Activated T-cell treated with anti-CD3 and anti-CD28 coated beads for 1 hour (primary cell): ENCODE data around the gene FLNC.

Experiments used
- DNase-seq: peaks from one replicate; pipeline ENCODE4 v3.0.0-alpha.2; 2020; ENCODE audit warnings: low read depth

Gene FLNC

GRCh38 chr7:128879939-128880746 lies 49.9 kb downstream of the FLNC start:
- no peak for DNase-seq

GRCh38 chr7:128880791-128881457 lies 50.7 kb downstream of the FLNC start:
- no peak for DNase-seq

- DNase-seq, result no peak
These were observed 51.4 kb downstream of the FLNC start for GRCh38 chr7:128881458-128882125.

GRCh38 chr7:128882134-128882533 lies 51.9 kb downstream of the FLNC start:
- no peak for DNase-seq

GRCh38 chr7:128883622-128884448 lies 53.6 kb downstream of the FLNC start:
- peak; percentile 87 for DNase-seq

GRCh38 chr7:128884561-128885369 lies 54.6 kb downstream of the FLNC start:
- DNase-seq, result no peak

GRCh38 chr7:128885370-128886187 lies 55.4 kb downstream of the FLNC start:
- no peak for DNase-seq

- DNase-seq, result no peak
These were observed 56.4 kb downstream of the FLNC start for GRCh38 chr7:128886391-128887168.

GRCh38 chr7:128887169-128888038 lies 57.2 kb downstream of the FLNC start:
- DNase-seq, result no peak

GRCh38 chr7:128888039-128888755 lies 58.0 kb downstream of the FLNC start:
- no peak for DNase-seq

GRCh38 chr7:128888756-128889095 lies 58.5 kb downstream of the FLNC start:
- no peak for DNase-seq

- DNase-seq, result no peak
These were observed 58.9 kb downstream of the FLNC start for GRCh38 chr7:128889121-128889520.

GRCh38 chr7:128890306-128891109 lies 60.3 kb downstream of the FLNC start:
- no peak for DNase-seq

GRCh38 chr7:128891110-128891941 lies 61.1 kb downstream of the FLNC start:
- no peak for DNase-seq

- DNase-seq, result no peak
These were observed 61.7 kb downstream of the FLNC start for GRCh38 chr7:128891942-128892269.

- no peak for DNase-seq
These were observed 62.5 kb downstream of the FLNC start for GRCh38 chr7:128892521-128893250.
